HEK293 (cell line): ENCODE results near the gene ATG10.

Experiments used
- KLF1 ChIP-seq: fragments of 450-650 bp; formaldehyde crosslinking; IDR thresholded peaks from 2 replicates; pipeline ENCODE4 v1.5.1; 2016; ENCODE audit warnings: missing biosample characterization, missing genetic modification characterization
- KLF8 ChIP-seq: fragments of 450-650 bp; formaldehyde crosslinking; IDR thresholded peaks from 2 replicates; pipeline ENCODE4 v1.5.1; 2016; ENCODE audit warnings: missing biosample characterization, missing genetic modification characterization
- SP3 ChIP-seq: fragments of 450-650 bp; formaldehyde crosslinking; IDR thresholded peaks from 2 replicates; pipeline ENCODE4 v1.5.1; 2016; ENCODE audit warnings: missing biosample characterization, missing genetic modification characterization
- TRIM28 ChIP-seq: IDR thresholded peaks from 2 replicates; pipeline ENCODE4 v1.6.1; 2011; ENCODE audit warnings: low read length, control low read depth, borderline replicate concordance
- ZBTB17 ChIP-seq: fragments of 450-650 bp; formaldehyde crosslinking; IDR thresholded peaks from 2 replicates; pipeline ENCODE4 v1.5.1; 2016; ENCODE audit warnings: missing biosample characterization, missing genetic modification characterization
- ZBTB20 ChIP-seq: fragments of 450-650 bp; formaldehyde crosslinking; IDR thresholded peaks from 2 replicates; pipeline ENCODE4 v1.5.1; 2016; ENCODE audit warnings: missing biosample characterization, missing genetic modification characterization
- ZEB2 ChIP-seq: fragments of 450-650 bp; formaldehyde crosslinking; IDR thresholded peaks from 2 replicates; pipeline ENCODE4 v1.5.1; 2016; ENCODE audit warnings: missing biosample characterization, missing genetic modification characterization
- ZNF223 ChIP-seq: fragments of 450-650 bp; formaldehyde crosslinking; IDR thresholded peaks from 2 replicates; pipeline ENCODE4 v1.5.1; 2016; ENCODE audit warnings: missing biosample characterization, missing genetic modification characterization
- ZNF292 ChIP-seq: fragments of 450-650 bp; formaldehyde crosslinking; IDR thresholded peaks from 2 replicates; pipeline ENCODE4 v1.5.1; 2016; ENCODE audit warnings: low read depth, missing biosample characterization, missing genetic modification characterization, borderline replicate concordance
- ZNF324 ChIP-seq: fragments of 450-650 bp; formaldehyde crosslinking; IDR thresholded peaks from 2 replicates; pipeline ENCODE4 v1.5.1; 2016; ENCODE audit warnings: missing biosample characterization, missing genetic modification characterization
- ZNF354C ChIP-seq: fragments of 450-650 bp; formaldehyde crosslinking; IDR thresholded peaks from 2 replicates; pipeline ENCODE4 v1.5.1; 2016; ENCODE audit warnings: missing biosample characterization, missing genetic modification characterization, low read depth, borderline replicate concordance
- ZNF416 ChIP-seq: fragments of 450-650 bp; formaldehyde crosslinking; IDR thresholded peaks from 2 replicates; pipeline ENCODE4 v1.5.1; 2016; ENCODE audit warnings: missing biosample characterization, missing genetic modification characterization
- ZNF501 ChIP-seq: fragments of 450-650 bp; formaldehyde crosslinking; IDR thresholded peaks from 2 replicates; pipeline ENCODE4 v1.5.1; 2016; ENCODE audit warnings: missing biosample characterization, missing genetic modification characterization
- ZNF623 ChIP-seq: fragments of 450-650 bp; formaldehyde crosslinking; IDR thresholded peaks from 2 replicates; pipeline ENCODE4 v1.5.1; 2016; ENCODE audit warnings: missing biosample characterization, missing genetic modification characterization
- ZNF670 ChIP-seq: fragments of 450-650 bp; formaldehyde crosslinking; IDR thresholded peaks from 2 replicates; pipeline ENCODE4 v1.5.1; 2016; ENCODE audit warnings: missing biosample characterization, missing genetic modification characterization, low read depth
- TF ChIP-seq, protein P1 (sequence below): fragments of 450-650 bp; formaldehyde crosslinking; IDR thresholded peaks from 2 replicates; pipeline ENCODE4 v1.5.1; 2016; ENCODE audit warnings: missing biosample characterization, missing genetic modification characterization
- TF ChIP-seq, protein P2 (sequence below): fragments of 450-650 bp; formaldehyde crosslinking; conservative IDR thresholded peaks from 2 replicates; pipeline ENCODE4 v1.5.1; 2016; ENCODE audit warnings: low read depth, missing biosample characterization, missing genetic modification characterization
- TF ChIP-seq, protein P3 (sequence below): fragments of 450-650 bp; formaldehyde crosslinking; IDR thresholded peaks from 2 replicates; pipeline ENCODE4 v1.5.1; 2017; ENCODE audit warnings: missing biosample characterization, missing genetic modification characterization
- TF ChIP-seq, protein P4 (sequence below): fragments of 450-650 bp; formaldehyde crosslinking; IDR thresholded peaks from 2 replicates; pipeline ENCODE4 v1.5.1; 2017; ENCODE audit warnings: missing biosample characterization, missing genetic modification characterization
- TF ChIP-seq, protein P5 (sequence below): fragments of 450-650 bp; formaldehyde crosslinking; IDR thresholded peaks from 2 replicates; pipeline ENCODE4 v1.5.1; 2017; ENCODE audit warnings: missing biosample characterization, mild to moderate bottlenecking, missing genetic modification characterization, moderate library complexity
- TF ChIP-seq, protein P6 (sequence below): fragments of 450-650 bp; formaldehyde crosslinking; IDR thresholded peaks from 2 replicates; pipeline ENCODE4 v1.5.1; 2016; ENCODE audit warnings: missing biosample characterization, missing genetic modification characterization

ATG10 gene

DNA sequence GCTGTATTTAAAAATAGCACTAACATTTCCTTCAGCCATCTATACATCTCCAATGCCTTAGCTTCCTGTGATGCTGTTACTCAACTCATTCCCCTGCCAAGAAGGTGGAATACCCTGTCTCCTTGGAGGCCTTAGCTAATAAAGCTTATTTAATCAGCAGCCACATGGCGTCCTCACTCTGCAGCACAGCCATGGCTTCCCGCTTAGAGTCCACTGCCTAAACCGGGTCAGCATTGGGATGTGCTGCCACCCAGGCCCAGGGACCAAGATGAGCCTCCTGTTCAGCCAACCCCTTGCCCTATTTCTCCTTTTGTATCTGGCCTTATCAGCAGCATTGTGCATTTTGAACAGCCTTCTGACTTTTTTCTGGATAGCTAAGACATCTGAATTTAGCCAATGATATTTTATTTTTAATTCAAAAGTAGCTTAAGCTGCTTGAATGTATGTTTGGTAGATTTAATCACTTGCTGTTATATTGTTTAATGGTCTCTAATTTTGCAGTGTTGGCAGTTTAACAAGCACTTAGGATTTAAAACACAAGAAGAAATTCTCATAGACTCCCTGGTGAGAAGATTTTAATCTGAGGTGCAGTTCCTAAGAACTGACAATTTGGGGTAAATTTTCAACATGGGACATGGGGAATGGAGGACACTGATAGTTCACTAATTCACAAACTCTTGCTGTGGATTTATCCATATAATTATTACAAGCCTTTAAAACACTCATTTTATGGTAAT is 193.3 kb downstream of the ATG10 start (continued):
- TF ChIP-seq ZNF292 (tag by site-specific recombination) (no peak), ZNF623 (tag by site-specific recombination) (no peak), KLF8 (tag by site-specific recombination) (no peak), TRIM28 (no peak), SP3 (no peak), ZNF324 (tag by site-specific recombination) (no peak), ZNF416 (tag by site-specific recombination) (no peak), ZNF501 (tag by site-specific recombination) (no peak; the same call in 1 of the 2 replicates), ZEB2 (tag by site-specific recombination) (no peak), ZNF670 (tag by site-specific recombination) (no peak), ZNF354C (tag by site-specific recombination) (no peak), ZNF223 (tag by site-specific recombination) (no peak), ZBTB20 (tag by site-specific recombination) (no peak), ZBTB17 (tag by site-specific recombination) (peak; percentile 52), KLF1 (tag by site-specific recombination) (no peak)
- TF ChIP-seq, protein P1, sequence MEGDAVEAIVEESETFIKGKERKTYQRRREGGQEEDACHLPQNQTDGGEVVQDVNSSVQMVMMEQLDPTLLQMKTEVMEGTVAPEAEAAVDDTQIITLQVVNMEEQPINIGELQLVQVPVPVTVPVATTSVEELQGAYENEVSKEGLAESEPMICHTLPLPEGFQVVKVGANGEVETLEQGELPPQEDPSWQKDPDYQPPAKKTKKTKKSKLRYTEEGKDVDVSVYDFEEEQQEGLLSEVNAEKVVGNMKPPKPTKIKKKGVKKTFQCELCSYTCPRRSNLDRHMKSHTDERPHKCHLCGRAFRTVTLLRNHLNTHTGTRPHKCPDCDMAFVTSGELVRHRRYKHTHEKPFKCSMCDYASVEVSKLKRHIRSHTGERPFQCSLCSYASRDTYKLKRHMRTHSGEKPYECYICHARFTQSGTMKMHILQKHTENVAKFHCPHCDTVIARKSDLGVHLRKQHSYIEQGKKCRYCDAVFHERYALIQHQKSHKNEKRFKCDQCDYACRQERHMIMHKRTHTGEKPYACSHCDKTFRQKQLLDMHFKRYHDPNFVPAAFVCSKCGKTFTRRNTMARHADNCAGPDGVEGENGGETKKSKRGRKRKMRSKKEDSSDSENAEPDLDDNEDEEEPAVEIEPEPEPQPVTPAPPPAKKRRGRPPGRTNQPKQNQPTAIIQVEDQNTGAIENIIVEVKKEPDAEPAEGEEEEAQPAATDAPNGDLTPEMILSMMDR (tag by site-specific recombination) = peak; percentile 19; the same call in 1 of the 2 replicates
- TF ChIP-seq, protein P2, sequence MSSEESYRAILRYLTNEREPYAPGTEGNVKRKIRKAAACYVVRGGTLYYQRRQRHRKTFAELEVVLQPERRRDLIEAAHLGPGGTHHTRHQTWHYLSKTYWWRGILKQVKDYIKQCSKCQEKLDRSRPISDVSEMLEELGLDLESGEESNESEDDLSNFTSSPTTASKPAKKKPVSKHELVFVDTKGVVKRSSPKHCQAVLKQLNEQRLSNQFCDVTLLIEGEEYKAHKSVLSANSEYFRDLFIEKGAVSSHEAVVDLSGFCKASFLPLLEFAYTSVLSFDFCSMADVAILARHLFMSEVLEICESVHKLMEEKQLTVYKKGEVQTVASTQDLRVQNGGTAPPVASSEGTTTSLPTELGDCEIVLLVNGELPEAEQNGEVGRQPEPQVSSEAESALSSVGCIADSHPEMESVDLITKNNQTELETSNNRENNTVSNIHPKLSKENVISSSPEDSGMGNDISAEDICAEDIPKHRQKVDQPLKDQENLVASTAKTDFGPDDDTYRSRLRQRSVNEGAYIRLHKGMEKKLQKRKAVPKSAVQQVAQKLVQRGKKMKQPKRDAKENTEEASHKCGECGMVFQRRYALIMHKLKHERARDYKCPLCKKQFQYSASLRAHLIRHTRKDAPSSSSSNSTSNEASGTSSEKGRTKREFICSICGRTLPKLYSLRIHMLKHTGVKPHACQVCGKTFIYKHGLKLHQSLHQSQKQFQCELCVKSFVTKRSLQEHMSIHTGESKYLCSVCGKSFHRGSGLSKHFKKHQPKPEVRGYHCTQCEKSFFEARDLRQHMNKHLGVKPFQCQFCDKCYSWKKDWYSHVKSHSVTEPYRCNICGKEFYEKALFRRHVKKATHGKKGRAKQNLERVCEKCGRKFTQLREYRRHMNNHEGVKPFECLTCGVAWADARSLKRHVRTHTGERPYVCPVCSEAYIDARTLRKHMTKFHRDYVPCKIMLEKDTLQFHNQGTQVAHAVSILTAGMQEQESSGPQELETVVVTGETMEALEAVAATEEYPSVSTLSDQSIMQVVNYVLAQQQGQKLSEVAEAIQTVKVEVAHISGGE (tag by site-specific recombination) = no peak
- TF ChIP-seq, protein P3, sequence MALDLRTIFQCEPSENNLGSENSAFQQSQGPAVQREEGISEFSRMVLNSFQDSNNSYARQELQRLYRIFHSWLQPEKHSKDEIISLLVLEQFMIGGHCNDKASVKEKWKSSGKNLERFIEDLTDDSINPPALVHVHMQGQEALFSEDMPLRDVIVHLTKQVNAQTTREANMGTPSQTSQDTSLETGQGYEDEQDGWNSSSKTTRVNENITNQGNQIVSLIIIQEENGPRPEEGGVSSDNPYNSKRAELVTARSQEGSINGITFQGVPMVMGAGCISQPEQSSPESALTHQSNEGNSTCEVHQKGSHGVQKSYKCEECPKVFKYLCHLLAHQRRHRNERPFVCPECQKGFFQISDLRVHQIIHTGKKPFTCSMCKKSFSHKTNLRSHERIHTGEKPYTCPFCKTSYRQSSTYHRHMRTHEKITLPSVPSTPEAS (tag by site-specific recombination) = no peak
- TF ChIP-seq, protein P4, sequence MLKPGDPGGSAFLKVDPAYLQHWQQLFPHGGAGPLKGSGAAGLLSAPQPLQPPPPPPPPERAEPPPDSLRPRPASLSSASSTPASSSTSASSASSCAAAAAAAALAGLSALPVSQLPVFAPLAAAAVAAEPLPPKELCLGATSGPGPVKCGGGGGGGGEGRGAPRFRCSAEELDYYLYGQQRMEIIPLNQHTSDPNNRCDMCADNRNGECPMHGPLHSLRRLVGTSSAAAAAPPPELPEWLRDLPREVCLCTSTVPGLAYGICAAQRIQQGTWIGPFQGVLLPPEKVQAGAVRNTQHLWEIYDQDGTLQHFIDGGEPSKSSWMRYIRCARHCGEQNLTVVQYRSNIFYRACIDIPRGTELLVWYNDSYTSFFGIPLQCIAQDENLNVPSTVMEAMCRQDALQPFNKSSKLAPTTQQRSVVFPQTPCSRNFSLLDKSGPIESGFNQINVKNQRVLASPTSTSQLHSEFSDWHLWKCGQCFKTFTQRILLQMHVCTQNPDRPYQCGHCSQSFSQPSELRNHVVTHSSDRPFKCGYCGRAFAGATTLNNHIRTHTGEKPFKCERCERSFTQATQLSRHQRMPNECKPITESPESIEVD = peak; percentile 43
- TF ChIP-seq, protein P5, sequence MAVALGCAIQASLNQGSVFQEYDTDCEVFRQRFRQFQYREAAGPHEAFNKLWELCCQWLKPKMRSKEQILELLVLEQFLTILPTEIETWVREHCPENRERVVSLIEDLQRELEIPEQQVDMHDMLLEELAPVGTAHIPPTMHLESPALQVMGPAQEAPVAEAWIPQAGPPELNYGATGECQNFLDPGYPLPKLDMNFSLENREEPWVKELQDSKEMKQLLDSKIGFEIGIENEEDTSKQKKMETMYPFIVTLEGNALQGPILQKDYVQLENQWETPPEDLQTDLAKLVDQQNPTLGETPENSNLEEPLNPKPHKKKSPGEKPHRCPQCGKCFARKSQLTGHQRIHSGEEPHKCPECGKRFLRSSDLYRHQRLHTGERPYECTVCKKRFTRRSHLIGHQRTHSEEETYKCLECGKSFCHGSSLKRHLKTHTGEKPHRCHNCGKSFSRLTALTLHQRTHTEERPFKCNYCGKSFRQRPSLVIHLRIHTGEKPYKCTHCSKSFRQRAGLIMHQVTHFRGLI (tag by site-specific recombination) = no peak
- TF ChIP-seq, protein P6, sequence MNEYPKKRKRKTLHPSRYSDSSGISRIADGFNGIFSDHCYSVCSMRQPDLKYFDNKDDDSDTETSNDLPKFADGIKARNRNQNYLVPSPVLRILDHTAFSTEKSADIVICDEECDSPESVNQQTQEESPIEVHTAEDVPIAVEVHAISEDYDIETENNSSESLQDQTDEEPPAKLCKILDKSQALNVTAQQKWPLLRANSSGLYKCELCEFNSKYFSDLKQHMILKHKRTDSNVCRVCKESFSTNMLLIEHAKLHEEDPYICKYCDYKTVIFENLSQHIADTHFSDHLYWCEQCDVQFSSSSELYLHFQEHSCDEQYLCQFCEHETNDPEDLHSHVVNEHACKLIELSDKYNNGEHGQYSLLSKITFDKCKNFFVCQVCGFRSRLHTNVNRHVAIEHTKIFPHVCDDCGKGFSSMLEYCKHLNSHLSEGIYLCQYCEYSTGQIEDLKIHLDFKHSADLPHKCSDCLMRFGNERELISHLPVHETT (tag by site-specific recombination) = no peak
